ENCODE measurements around the gene VSIG10L. TPM values are rescaled to one million over a fixed set of nuclear protein-coding genes. Genes with fewer than 3 reads are reported as not detected.

VSIG10L gene
- total RNA-seq, 1 donor from 2014 or later: 4.9 TPM

DNA sequence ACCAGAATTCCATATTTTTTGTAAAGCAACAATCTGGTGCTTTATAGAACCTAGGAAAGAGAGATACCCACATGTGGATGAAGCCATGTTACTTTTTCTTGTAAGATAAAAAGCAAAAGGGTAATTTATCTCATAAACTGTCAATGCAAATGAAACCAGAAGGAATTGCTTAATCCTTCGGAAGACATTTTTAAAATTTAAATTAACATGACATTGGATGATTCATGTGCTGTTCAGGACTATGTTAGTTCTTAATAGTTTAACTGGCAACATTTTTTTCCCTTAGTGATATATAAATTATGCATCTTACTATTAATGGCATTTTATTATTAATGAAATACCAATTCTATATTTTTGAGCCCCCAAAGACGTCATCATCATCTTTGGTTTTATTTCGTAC lies 56.3 kb downstream of the VSIG10L start:
- H3K36me3 Mint-ChIP-seq (ENCODE audit: low read depth): no peaks in the 10 kb centered on the region
- no peak overlapping the region for H3K27ac Mint-ChIP-seq (ENCODE audit: unreplicated experiment)
- H3K27me3 Mint-ChIP-seq (ENCODE audit: low read depth): peaks cover 3% of the 10 kb centered on the region
- H3K9me3 Mint-ChIP-seq (ENCODE audit: low read depth): peaks cover 16% of the 10 kb centered on the region
- no peak overlapping the region for H3K4me3 Mint-ChIP-seq (ENCODE audit: unreplicated experiment)
- TF ChIP-seq, protein P1, sequence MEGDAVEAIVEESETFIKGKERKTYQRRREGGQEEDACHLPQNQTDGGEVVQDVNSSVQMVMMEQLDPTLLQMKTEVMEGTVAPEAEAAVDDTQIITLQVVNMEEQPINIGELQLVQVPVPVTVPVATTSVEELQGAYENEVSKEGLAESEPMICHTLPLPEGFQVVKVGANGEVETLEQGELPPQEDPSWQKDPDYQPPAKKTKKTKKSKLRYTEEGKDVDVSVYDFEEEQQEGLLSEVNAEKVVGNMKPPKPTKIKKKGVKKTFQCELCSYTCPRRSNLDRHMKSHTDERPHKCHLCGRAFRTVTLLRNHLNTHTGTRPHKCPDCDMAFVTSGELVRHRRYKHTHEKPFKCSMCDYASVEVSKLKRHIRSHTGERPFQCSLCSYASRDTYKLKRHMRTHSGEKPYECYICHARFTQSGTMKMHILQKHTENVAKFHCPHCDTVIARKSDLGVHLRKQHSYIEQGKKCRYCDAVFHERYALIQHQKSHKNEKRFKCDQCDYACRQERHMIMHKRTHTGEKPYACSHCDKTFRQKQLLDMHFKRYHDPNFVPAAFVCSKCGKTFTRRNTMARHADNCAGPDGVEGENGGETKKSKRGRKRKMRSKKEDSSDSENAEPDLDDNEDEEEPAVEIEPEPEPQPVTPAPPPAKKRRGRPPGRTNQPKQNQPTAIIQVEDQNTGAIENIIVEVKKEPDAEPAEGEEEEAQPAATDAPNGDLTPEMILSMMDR (IDR thresholded peaks at IDR 0.05): no peak
- no peaks in the 10 kb centered on the region for H3K4me1 Mint-ChIP-seq (ENCODE audit: low read depth)
- DNase-seq (ENCODE audit: low spot score): no peak

- TF ChIP-seq, protein P1 (IDR thresholded peaks at IDR 0.05): no peak
- Mint-ChIP-seq H3K27ac (ENCODE audit: unreplicated experiment) (no peak overlapping the region), H3K36me3 (ENCODE audit: low read depth) (no peaks in the 10 kb centered on the region), H3K4me1 (ENCODE audit: low read depth) (no peaks in the 10 kb centered on the region), H3K27me3 (ENCODE audit: low read depth) (peaks cover 3% of the 10 kb centered on the region), H3K4me3 (ENCODE audit: unreplicated experiment) (no peak overlapping the region), H3K9me3 (ENCODE audit: low read depth) (peaks cover 19% of the 10 kb centered on the region)
- no peak for DNase-seq (ENCODE audit: low spot score)
Observed at GRCh38 chr19:51282335-51282734, 59.6 kb downstream of the VSIG10L start.

Other genes with a start within 250 kb of the VSIG10L start
- 5.2 to 6.1 TPM (median 5.2 TPM) in 3 replicates for gene CTU1, start 233.7 kb downstream of the VSIG10L start, total RNA-seq
- not detected in 3 replicates for gene SIGLEC9, start 217.2 kb downstream of the VSIG10L start, total RNA-seq
- not detected in 3 replicates for gene SIGLEC7, start 199.8 kb downstream of the VSIG10L start, total RNA-seq
- gene CD33, start 117.1 kb downstream of the VSIG10L start, total RNA-seq: not detected in 3 replicates
- gene SIGLECL1, start 91.1 kb downstream of the VSIG10L start, total RNA-seq: not detected in 3 replicates
- 0.07 TPM in 1 of 3 replicates, not detected in the others for gene IGLON5, start 30.5 kb downstream of the VSIG10L start, total RNA-seq
- 43.7 to 56.6 TPM (median 49.6 TPM) in 3 replicates for gene ETFB, start 24.2 kb upstream of the VSIG10L start, total RNA-seq
- 1.5 TPM in 1 of 3 replicates, not detected in the others for gene CLDND2, start 26.9 kb upstream of the VSIG10L start, total RNA-seq
- not detected in 3 replicates for gene NKG7, start 30.5 kb upstream of the VSIG10L start, total RNA-seq
- gene LIM2, start 45.8 kb upstream of the VSIG10L start, total RNA-seq: not detected in 3 replicates
- gene C19orf84, start 48.5 kb upstream of the VSIG10L start, total RNA-seq: not detected in 3 replicates
- gene SIGLEC10, start 75.5 kb upstream of the VSIG10L start, total RNA-seq: not detected in 3 replicates
- not detected in 3 replicates for gene SIGLEC8, start 116.3 kb upstream of the VSIG10L start, total RNA-seq
- not detected in 3 replicates for gene CEACAM18, start 136.4 kb upstream of the VSIG10L start, total RNA-seq
- not detected in 3 replicates for gene SIGLEC12, start 159.7 kb upstream of the VSIG10L start, total RNA-seq
- gene SIGLEC6, start 189.5 kb upstream of the VSIG10L start, total RNA-seq: not detected in 3 replicates
- 6.3 to 14.3 TPM (median 8.9 TPM) in 3 replicates for gene ZNF175, start 229.1 kb upstream of the VSIG10L start, total RNA-seq

All from chondrocyte (in vitro differentiated cells).